HCT116 (cell line): ENCODE results near the gene COPS3. TPM values are rescaled to one million over a fixed set of nuclear protein-coding genes. Genes with fewer than 3 reads are reported as not detected.

Source experiments
- ATAC-seq: fragments of 200-7000 bp; cut with Tn5 transposase; 2 replicates; pipeline ENCODE4 v1.9.1; 2020; ENCODE audit warnings: mild to moderate bottlenecking, moderate library complexity
- BruUV-seq: library from RNA; stranded (reverse); fragments of 400-500 nt; replicated peaks from 2 replicates; lab custom pipeline; 2021; lab: Mats Ljungman, UMichigan
- CTCF ChIA-PET: fragments of 300-600 bp; sonication (Branson Sonifier 250); formaldehyde crosslinking; loops from one replicate; lab custom pipeline; 2021; ENCODE audit warnings: antibody characterized with exemption; lab: Charles Lee
- POLR2A ChIA-PET: fragments of 300-600, 350-600 bp; sonication (Branson Sonifier 250); formaldehyde crosslinking; loops from one replicate; lab custom pipeline; 2021; ENCODE audit warnings: antibody characterized with exemption; lab: Charles Lee
- RAD21 ChIA-PET, 2 experiments: fragments of 300-600 bp; sonication (Branson Sonifier 250); formaldehyde crosslinking; loops; one replicate each; lab custom pipeline; 2023; ENCODE audit warnings: low total read pairs in 2 of 2; ENCODE audit not compliant: uncharacterized antibody in 2 of 2, unreplicated experiment in 2 of 2, low non-redundant PET in 1 of 2; lab: Charles Lee
- DNase-seq: peaks from one replicate; pipeline ENCODE4 v3.0.0-alpha.2; 2010; ENCODE audit warnings: low read depth, low spot score
- H2AFZ ChIP-seq: fragments of 200-600 bp; shearing (Covaris generic), sonication (generic); 2 replicates; pipeline ENCODE4 v1.6.1; 2017; ENCODE audit warnings: low read depth, mixed run types, mixed read lengths, antibody characterized with exemption, low read length; ENCODE audit not compliant: poor library complexity, severe bottlenecking
- H3K27ac ChIP-seq: 2 replicates; pipeline ENCODE4 v1.5.1; 2012; ENCODE audit warnings: low read depth, low read length
- H3K27me3 ChIP-seq: fragments of 200-600 bp; sonication (generic); 2 replicates; pipeline ENCODE4 v1.6.1; 2016; ENCODE audit warnings: mixed run types, low read length, mixed read lengths; ENCODE audit not compliant: insufficient read depth
- H3K36me3 ChIP-seq, 2 experiments: fragments of 200-500 bp in 1 of 2; fragments of 200-600 bp in 1 of 2; sonication (Bioruptor generic) in 1 of 2; sonication (generic) in 1 of 2; 2 replicates each; pipeline versions ENCODE4 v1.5.1 to v1.6.1; 2014 to 2016; ENCODE audit warnings: low read length in 2 of 2, inconsistent platforms in 1 of 2, mixed read lengths in 1 of 2, mixed run types in 1 of 2; ENCODE audit not compliant: insufficient read depth in 2 of 2, control insufficient read depth in 1 of 2
- H3K4me1 ChIP-seq, 2 experiments: fragments of 200-600 bp in 1 of 2; sonication (generic) in 1 of 2; 2 replicates each; pipeline versions ENCODE4 v1.5.1 to v1.6.1; 2012 to 2017; ENCODE audit warnings: low read length in 2 of 2, inconsistent platforms in 1 of 2, mild to moderate bottlenecking in 1 of 2, mixed read lengths in 1 of 2, mixed run types in 1 of 2, moderate library complexity in 1 of 2; ENCODE audit not compliant: insufficient read depth in 2 of 2, control insufficient read depth in 1 of 2
- H3K4me2 ChIP-seq: fragments of 200-600 bp; sonication (generic); 2 replicates; pipeline ENCODE4 v1.6.1; 2017; ENCODE audit warnings: mixed run types, low read length, mixed read lengths
- H3K4me3 ChIP-seq, 2 experiments: fragments of 200-600 bp in 1 of 2; sonication (generic) in 1 of 2; replicated peaks in 1 of 2; 2 replicates each; pipeline ENCODE4 v1.5.1; 2011 to 2016; ENCODE audit warnings: low read length in 2 of 2, control low read depth in 1 of 2, low read depth in 1 of 2, mild to moderate bottlenecking in 1 of 2, mixed read lengths in 1 of 2, mixed run types in 1 of 2
- H3K79me2 ChIP-seq: fragments of 200-600 bp; sonication (generic); 2 replicates; pipeline ENCODE4 v1.6.1; 2017; ENCODE audit warnings: mild to moderate bottlenecking, mixed run types, low read length, moderate library complexity, mixed read lengths; ENCODE audit not compliant: insufficient read depth
- H3K9ac ChIP-seq: fragments of 200-600 bp; sonication (generic); 2 replicates; pipeline ENCODE4 v1.6.1; 2016; ENCODE audit warnings: low read length, mixed read lengths
- H3K9me2 ChIP-seq: fragments of 200-600 bp; sonication (generic), shearing (Covaris generic); 2 replicates; pipeline ENCODE4 v1.6.1; 2017; ENCODE audit warnings: mixed run types, mild to moderate bottlenecking, moderate library complexity; ENCODE audit not compliant: insufficient read depth
- H3K9me3 ChIP-seq, 2 experiments: fragments of 200-500 bp in 1 of 2; fragments of 200-600 bp in 1 of 2; sonication (Bioruptor generic) in 1 of 2; sonication (generic) in 1 of 2; 2 replicates each; pipeline ENCODE4 v1.6.1; 2014 to 2017; ENCODE audit warnings: low read length in 2 of 2, mixed read lengths in 2 of 2, inconsistent platforms in 1 of 2, low read depth in 1 of 2, mild to moderate bottlenecking in 1 of 2, mixed run types in 1 of 2, moderate library complexity in 1 of 2; ENCODE audit not compliant: control insufficient read depth in 1 of 2, insufficient read depth in 1 of 2
- H4K20me1 ChIP-seq: fragments of 200-600 bp; sonication (generic), shearing (Covaris generic); 2 replicates; pipeline ENCODE4 v1.6.1; 2017; ENCODE audit warnings: mixed run types, mild to moderate bottlenecking, moderate library complexity; ENCODE audit not compliant: insufficient read depth
- CEBPB ChIP-seq: IDR thresholded peaks from 2 replicates; pipeline ENCODE4 v1.6.1; 2012; ENCODE audit warnings: low read depth
- EGR1 ChIP-seq: IDR thresholded peaks from 2 replicates; pipeline ENCODE4 v1.6.1; 2012; ENCODE audit warnings: low read depth
- EZH2phosphoT487 ChIP-seq: fragments of 200-600 bp; IDR thresholded peaks from 2 replicates; pipeline ENCODE4 v1.6.1; 2018; ENCODE audit warnings: antibody characterized with exemption, borderline replicate concordance
- RAD21 ChIP-seq: IDR thresholded peaks from 2 replicates; pipeline ENCODE4 v1.6.1; 2012; ENCODE audit warnings: low read depth, mild to moderate bottlenecking
- SP1 ChIP-seq: IDR thresholded peaks from 2 replicates; pipeline ENCODE4 v1.6.1; 2012; ENCODE audit warnings: low read depth
- TCF7L2 ChIP-seq: IDR thresholded peaks from 2 replicates; pipeline ENCODE4 v1.7.0; 2011; ENCODE audit warnings: borderline replicate concordance, inconsistent platforms; ENCODE audit not compliant: insufficient read depth, insufficient read length; ENCODE audit errors: extremely low read depth
- ZFX ChIP-seq: fragments of 450-650 bp; IDR thresholded peaks from 2 replicates; pipeline ENCODE4 v1.6.1; 2017
- ZNF274 ChIP-seq: fragments of 200-500 bp; sonication (Bioruptor generic); IDR thresholded peaks from 2 replicates; pipeline ENCODE4 v1.6.1; 2014; ENCODE audit warnings: mild to moderate bottlenecking, low read depth, low read length, inconsistent platforms
- intact Hi-C: fragments of 100-400 bp; cut with micrococcal nuclease; formaldehyde crosslinking; loops from 2 replicates; pipeline ENCODE4 v1.10.0; 2022
- total RNA-seq: library from RNA; stranded (reverse); gene quantifications from one replicate; pipeline ENCODE4 v1.2.1, GENCODE V29; 2021; ENCODE audit not compliant: unreplicated experiment
- TF ChIP-seq, protein P1 (sequence below): IDR thresholded peaks from 2 replicates; pipeline ENCODE4 v1.6.1; 2012
- TF ChIP-seq, protein P2 (sequence below): IDR thresholded peaks from 2 replicates; pipeline ENCODE4 v1.6.1; 2012
- TF ChIP-seq, protein P3 (sequence below): IDR thresholded peaks from 2 replicates; pipeline ENCODE4 v1.6.1; 2012; ENCODE audit warnings: low read depth

The COPS3 gene
- total RNA-seq, 1 experiment from 2014 or later: 99.0 TPM

GRCh38 chr17:17320188-17320910 lies 39.3 kb upstream of the COPS3 start:
- CTCF ChIA-PET: no interaction called here
- DNase-seq: no peak
- no peaks in the 10 kb centered on the region for H3K36me3 ChIP-seq
- no peaks in the 10 kb centered on the region for H3K79me2 ChIP-seq
- H3K9me3 ChIP-seq: no peaks in the 10 kb centered on the region
- ATAC-seq: no peak
- H3K27ac ChIP-seq: no peak overlapping the region
- H3K9me2 ChIP-seq: no peaks in the 10 kb centered on the region
- RAD21 ChIA-PET: no interaction called here
- intact Hi-C loops: no loop called here
- no peak for TF ChIP-seq SP1
- TF ChIP-seq EZH2phosphoT487: no peak
- TF ChIP-seq, protein P1, sequence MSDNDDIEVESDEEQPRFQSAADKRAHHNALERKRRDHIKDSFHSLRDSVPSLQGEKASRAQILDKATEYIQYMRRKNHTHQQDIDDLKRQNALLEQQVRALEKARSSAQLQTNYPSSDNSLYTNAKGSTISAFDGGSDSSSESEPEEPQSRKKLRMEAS: no peak
- TF ChIP-seq CEBPB: no peak
- TF ChIP-seq ZFX: no peak
- TF ChIP-seq ZNF274: no peak
- TF ChIP-seq, protein P2, sequence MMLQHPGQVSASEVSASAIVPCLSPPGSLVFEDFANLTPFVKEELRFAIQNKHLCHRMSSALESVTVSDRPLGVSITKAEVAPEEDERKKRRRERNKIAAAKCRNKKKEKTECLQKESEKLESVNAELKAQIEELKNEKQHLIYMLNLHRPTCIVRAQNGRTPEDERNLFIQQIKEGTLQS: no peak
- TF ChIP-seq RAD21: no peak
- TF ChIP-seq TCF7L2: no peak
- TF ChIP-seq, protein P3, sequence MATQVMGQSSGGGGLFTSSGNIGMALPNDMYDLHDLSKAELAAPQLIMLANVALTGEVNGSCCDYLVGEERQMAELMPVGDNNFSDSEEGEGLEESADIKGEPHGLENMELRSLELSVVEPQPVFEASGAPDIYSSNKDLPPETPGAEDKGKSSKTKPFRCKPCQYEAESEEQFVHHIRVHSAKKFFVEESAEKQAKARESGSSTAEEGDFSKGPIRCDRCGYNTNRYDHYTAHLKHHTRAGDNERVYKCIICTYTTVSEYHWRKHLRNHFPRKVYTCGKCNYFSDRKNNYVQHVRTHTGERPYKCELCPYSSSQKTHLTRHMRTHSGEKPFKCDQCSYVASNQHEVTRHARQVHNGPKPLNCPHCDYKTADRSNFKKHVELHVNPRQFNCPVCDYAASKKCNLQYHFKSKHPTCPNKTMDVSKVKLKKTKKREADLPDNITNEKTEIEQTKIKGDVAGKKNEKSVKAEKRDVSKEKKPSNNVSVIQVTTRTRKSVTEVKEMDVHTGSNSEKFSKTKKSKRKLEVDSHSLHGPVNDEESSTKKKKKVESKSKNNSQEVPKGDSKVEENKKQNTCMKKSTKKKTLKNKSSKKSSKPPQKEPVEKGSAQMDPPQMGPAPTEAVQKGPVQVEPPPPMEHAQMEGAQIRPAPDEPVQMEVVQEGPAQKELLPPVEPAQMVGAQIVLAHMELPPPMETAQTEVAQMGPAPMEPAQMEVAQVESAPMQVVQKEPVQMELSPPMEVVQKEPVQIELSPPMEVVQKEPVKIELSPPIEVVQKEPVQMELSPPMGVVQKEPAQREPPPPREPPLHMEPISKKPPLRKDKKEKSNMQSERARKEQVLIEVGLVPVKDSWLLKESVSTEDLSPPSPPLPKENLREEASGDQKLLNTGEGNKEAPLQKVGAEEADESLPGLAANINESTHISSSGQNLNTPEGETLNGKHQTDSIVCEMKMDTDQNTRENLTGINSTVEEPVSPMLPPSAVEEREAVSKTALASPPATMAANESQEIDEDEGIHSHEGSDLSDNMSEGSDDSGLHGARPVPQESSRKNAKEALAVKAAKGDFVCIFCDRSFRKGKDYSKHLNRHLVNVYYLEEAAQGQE: no peak
- TF ChIP-seq EGR1: no peak
- BruUV-seq: no TSS peak
- H4K20me1 ChIP-seq: no peaks in the 10 kb centered on the region
- H3K4me2 ChIP-seq: no peak overlapping the region
- H3K27me3 ChIP-seq: no peaks in the 10 kb centered on the region
- no peak overlapping the region for H3K9ac ChIP-seq
- POLR2A ChIA-PET: no interaction called here
- H3K4me3 ChIP-seq: no peak overlapping the region
- H3K4me1 ChIP-seq: no peaks in the 10 kb centered on the region
- H2AFZ ChIP-seq: no peak overlapping the region
